Esophagus squamous epithelium (tissue), 5 donors: Measurements from ENCODE around the gene FBXW4. TPM values are rescaled to one million over a fixed set of nuclear protein-coding genes. Genes with fewer than 3 reads are reported as not detected.

ENCODE experiments used
- DNase-seq: peaks from one replicate; lab custom pipeline; 2025; lab: John Stamatoyannopoulos, UW
- H3K27ac ChIP-seq, 4 donors: fragments of 200-600 bp; sonication (generic); one replicate each; pipeline ENCODE4 v1.5.1; 2016 to 2019; ENCODE audit warnings: mild to moderate bottlenecking in 1 of 4
- H3K27me3 ChIP-seq, 4 donors: fragments of 200-600 bp; sonication (generic); 1 replicate in 3 of 4; 2 replicates in 1 of 4; pipeline versions ENCODE4 v1.5.1 to v1.6.0; 2017 to 2021; ENCODE audit warnings: antibody characterized with exemption in 1 of 4
- H3K36me3 ChIP-seq, 3 donors: fragments of 200-600 bp; sonication (generic); one replicate each; pipeline ENCODE4 v1.5.1; 2016 to 2019
- H3K4me1 ChIP-seq, 3 donors: fragments of 200-600 bp; sonication (generic); one replicate each; pipeline ENCODE4 v1.5.1; 2017 to 2019
- H3K4me3 ChIP-seq, 4 donors: fragments of 200-600 bp; sonication (generic); 1 replicate in 3 of 4; 2 replicates in 1 of 4; pipeline ENCODE4 v1.5.1; 2016 to 2019; ENCODE audit warnings: mild to moderate bottlenecking in 2 of 4, moderate library complexity in 1 of 4
- H3K9me3 ChIP-seq, 3 donors: fragments of 200-600 bp; sonication (generic); one replicate each; pipeline ENCODE4 v1.5.1; 2016 to 2019
- CTCF ChIP-seq, 6 experiments: fragments of 450-650 bp in 4 of 6; fragments of 200-600 bp in 2 of 6; sonication (generic) in 2 of 6; IDR thresholded peaks; one replicate each; pipeline ENCODE4 v1.5.1; 2016 to 2019; ENCODE audit warnings: antibody characterized with exemption in 6 of 6, mild to moderate bottlenecking in 4 of 6, moderate library complexity in 4 of 6
- POLR2A ChIP-seq, 4 donors: fragments of 450-650 bp; IDR thresholded peaks; one replicate each; pipeline ENCODE4 v1.6.1; 2017; ENCODE audit warnings: antibody characterized with exemption in 4 of 4, mild to moderate bottlenecking in 4 of 4, moderate library complexity in 3 of 4
- WGBS, 2 donors: methylation state at CpG; one replicate each; pipeline ENCODE4 v1.1.5; 2018; 5-methylcytosine and 5-hydroxymethylcytosine counted together
- intact Hi-C: fragments of 100-400 bp; cut with DNase I; formaldehyde crosslinking; loops from one replicate; pipeline ENCODE4 v1.15.0; 2022
- total RNA-seq, 4 donors: library from RNA; depleted of rRNA; stranded (reverse); fragments of >200 nt; gene quantifications; one replicate each; pipeline ENCODE4 v1.1.0, GENCODE V29; 2016
- donor health status: DM: yes; HTN: yes; CAD: no.

The FBXW4 gene
- total RNA-seq, 4 donors from 2014 or later = 26.4 to 85.3 (median 44.0) TPM

GRCh38 chr10:101682172-101682825 lies 12.7 kb downstream of the FBXW4 start:
- DNase-seq = no peak
- Histone ChIP-seq H3K27me3 (no peaks in the 10 kb centered on the region), H3K27ac (peak overlapping the region in 2 of 4 donors; percentile 17 to 30), H3K4me1 (peaks cover 0 to 29% (median 15%) of the 10 kb centered on the region in 3 donors), H3K9me3 (no peaks in the 10 kb centered on the region), H3K36me3 (peaks cover 0 to 3% (median 0%) of the 10 kb centered on the region in 3 donors), H3K4me3 (peak overlapping the region in 1 of 4 donors; percentile 31)
- intact Hi-C loops = no loop called here
- TF ChIP-seq CTCF (IDR thresholded peaks at IDR 0.05) (no peak), POLR2A (IDR thresholded peaks at IDR 0.05) (no peak)
- 7 to 9% methylated on average over 2 of the region's 2 CpGs for WGBS, 2 donors

GRCh38 chr10:101676565-101676964 lies 18.4 kb downstream of the FBXW4 start:
- H3K36me3 ChIP-seq = peaks cover 0 to 61% (median 5%) of the 10 kb centered on the region in 3 donors
- no peak overlapping the region for H3K4me3 ChIP-seq
- TF ChIP-seq POLR2A (IDR thresholded peaks at IDR 0.05) (no peak), CTCF (IDR thresholded peaks at IDR 0.05) (no peak)
- H3K27me3 ChIP-seq = no peaks in the 10 kb centered on the region
- H3K4me1 ChIP-seq = no peaks in the 10 kb centered on the region
- intact Hi-C loops = no loop called here
- H3K9me3 ChIP-seq = no peaks in the 10 kb centered on the region
- H3K27ac ChIP-seq = no peak overlapping the region
- DNase-seq = no peak

- 94 to 100% methylated on average over 2 of the region's 2 CpGs for WGBS, 2 donors
- Histone ChIP-seq H3K27ac (no peak overlapping the region), H3K27me3 (no peaks in the 10 kb centered on the region), H3K4me1 (no peaks in the 10 kb centered on the region), H3K4me3 (no peak overlapping the region), H3K9me3 (no peaks in the 10 kb centered on the region), H3K36me3 (peaks cover 0 to 75% (median 11%) of the 10 kb centered on the region in 3 donors)
- intact Hi-C loops = no loop called here
- DNase-seq = no peak
- TF ChIP-seq POLR2A (IDR thresholded peaks at IDR 0.05) (no peak), CTCF (IDR thresholded peaks at IDR 0.05) (no peak)
These were observed 19.9 kb downstream of the FBXW4 start for GRCh38 chr10:101675115-101675514.

- Histone ChIP-seq H3K27ac (no peak overlapping the region), H3K4me3 (no peak overlapping the region), H3K9me3 (no peaks in the 10 kb centered on the region), H3K27me3 (no peaks in the 10 kb centered on the region), H3K4me1 (no peaks in the 10 kb centered on the region), H3K36me3 (peaks cover 6 to 100% (median 21%) of the 10 kb centered on the region in 3 donors)
- intact Hi-C loops = no loop called here
- TF ChIP-seq CTCF (IDR thresholded peaks at IDR 0.05) (no peak), POLR2A (IDR thresholded peaks at IDR 0.05) (no peak)
- DNase-seq = no peak
- 65 to 89% methylated on average over 6 of the region's 6 CpGs for WGBS, 2 donors
These were observed 22.4 kb downstream of the FBXW4 start for GRCh38 chr10:101672536-101672935.

- H3K36me3 ChIP-seq = peaks cover 6 to 100% (median 21%) of the 10 kb centered on the region in 3 donors
These were observed 23.5 kb downstream of the FBXW4 start for GRCh38 chr10:101671453-101671852.

More at GRCh38 chr10:101671453-101671852, 23.5 kb downstream of the FBXW4 start:
- Histone ChIP-seq H3K4me1 (no peaks in the 10 kb centered on the region), H3K27ac (peak overlapping the region in 1 of 4 donors; percentile 10), H3K27me3 (no peaks in the 10 kb centered on the region), H3K9me3 (no peaks in the 10 kb centered on the region), H3K4me3 (no peak overlapping the region)
- 100% methylated on average over 1 of the region's 1 CpG for WGBS, 2 donors
- no peak for TF ChIP-seq CTCF (IDR thresholded peaks at IDR 0.05)
- TF ChIP-seq POLR2A (IDR thresholded peaks at IDR 0.05) = no peak
- intact Hi-C loops = no loop called here
- no peak for DNase-seq
